A673 (cell line): ENCODE data around the gene PRRT1.

Source experiments
- CTCF ChIP-seq: fragments of 300-800, 200-600 bp; sonication (generic); conservative IDR thresholded peaks from 2 replicates; pipeline ENCODE4 v1.5.1; 2017; ENCODE audit warnings: low read depth, mild to moderate bottlenecking, antibody characterized with exemption, low read length, moderate library complexity, mixed read lengths
- EZH2 ChIP-seq: fragments of 200-600 bp; sonication (generic); IDR thresholded peaks from 2 replicates; pipeline ENCODE4 v1.6.1; 2017; ENCODE audit warnings: borderline replicate concordance, low read depth, mild to moderate bottlenecking, mixed read lengths, antibody characterized with exemption, low read length; ENCODE audit not compliant: poor library complexity, severe bottlenecking

- TF ChIP-seq CTCF, result no peak
- TF ChIP-seq EZH2, result no peak
Measured at GRCh38 chr6:32156891-32157290, 5.2 kb upstream of the PRRT1 start.
